Loucy (cell line): Measurements from ENCODE around the gene SLC29A3.

Experiments
- H2AFZ ChIP-seq: fragments of 200-600 bp; sonication (generic); 2 replicates; pipeline ENCODE4 v1.6.0; 2016; ENCODE audit warnings: antibody characterized with exemption, mild to moderate bottlenecking, low read length, moderate library complexity
- H3F3A ChIP-seq: fragments of 200-600 bp; 2 replicates; pipeline ENCODE4 v1.6.0; 2016; ENCODE audit warnings: antibody characterized with exemption, low read depth, mild to moderate bottlenecking
- H3K27me3 ChIP-seq: fragments of 200-600 bp; sonication (generic); 2 replicates; pipeline ENCODE4 v1.6.1; 2014; ENCODE audit warnings: low read length, mild to moderate bottlenecking; ENCODE audit not compliant: insufficient read depth, poor library complexity, severe bottlenecking
- H3K36me3 ChIP-seq: fragments of 200-600 bp; sonication (generic); 2 replicates; pipeline ENCODE4 v1.6.1; 2016; ENCODE audit warnings: low read length; ENCODE audit not compliant: insufficient read depth
- H3K4me1 ChIP-seq: fragments of 200-600 bp; sonication (generic); 2 replicates; pipeline ENCODE4 v1.5.1; 2014; ENCODE audit warnings: low read length, mild to moderate bottlenecking; ENCODE audit not compliant: insufficient read depth, poor library complexity, severe bottlenecking
- H3K4me2 ChIP-seq: fragments of 200-600 bp; sonication (generic); 2 replicates; pipeline ENCODE4 v1.6.0; 2014; ENCODE audit warnings: antibody characterized with exemption, low read length, low read depth, mild to moderate bottlenecking; ENCODE audit not compliant: poor library complexity, severe bottlenecking
- H3K4me3 ChIP-seq: fragments of 200-600 bp; sonication (generic); 2 replicates; pipeline ENCODE4 v1.5.1; 2014; ENCODE audit warnings: low read length, mild to moderate bottlenecking, mixed read lengths; ENCODE audit not compliant: poor library complexity, severe bottlenecking
- H3K79me2 ChIP-seq: fragments of 200-600 bp; sonication (generic); 2 replicates; pipeline ENCODE4 v1.6.1; 2014; ENCODE audit warnings: low read length; ENCODE audit not compliant: insufficient read depth
- H3K9ac ChIP-seq: fragments of 200-600 bp; sonication (generic); 2 replicates; pipeline ENCODE4 v1.6.0; 2014; ENCODE audit warnings: mild to moderate bottlenecking, low read depth, low read length, moderate library complexity; ENCODE audit not compliant: poor library complexity, severe bottlenecking
- H3K9me2 ChIP-seq: fragments of 200-600 bp; sonication (generic); replicated peaks from 2 replicates; pipeline ENCODE4 v1.6.1; 2016; ENCODE audit warnings: low read depth, low read length, mixed read lengths
- H3K9me3 ChIP-seq: fragments of 200-600 bp; sonication (generic); 2 replicates; pipeline ENCODE4 v1.6.1; 2014; ENCODE audit warnings: mild to moderate bottlenecking, antibody characterized with exemption, low read length, low read depth; ENCODE audit not compliant: insufficient read depth
- H4K20me1 ChIP-seq: fragments of 200-600 bp; sonication (generic); 2 replicates; pipeline ENCODE4 v1.6.0; 2014; ENCODE audit warnings: antibody characterized with exemption, low read length, mild to moderate bottlenecking; ENCODE audit not compliant: insufficient read depth, poor library complexity, severe bottlenecking
- CTCF ChIP-seq: fragments of 200-600 bp; sonication (generic); conservative IDR thresholded peaks from 2 replicates; pipeline ENCODE4 v1.5.1; 2014; ENCODE audit warnings: mild to moderate bottlenecking, antibody characterized with exemption, low read length
- EZH2phosphoT487 ChIP-seq: fragments of 200-600 bp; IDR thresholded peaks from 2 replicates; pipeline ENCODE4 v1.6.1; 2018; ENCODE audit warnings: antibody characterized with exemption, mild to moderate bottlenecking, moderate library complexity, borderline replicate concordance

The SLC29A3 gene

GRCh38 chr10:71336632-71337031, 17.6 kb downstream of the SLC29A3 start:
- Histone ChIP-seq H3K4me1 (peaks cover 3% of the 10 kb centered on the region), H3K4me2 (no peak overlapping the region), H3K4me3 (no peak overlapping the region), H3K9ac (no peak overlapping the region), H3K9me2 (no peaks in the 10 kb centered on the region), H3F3A (no peaks in the 10 kb centered on the region), H3K9me3 (no peaks in the 10 kb centered on the region), H3K27me3 (no peaks in the 10 kb centered on the region), H3K79me2 (no peaks in the 10 kb centered on the region; the same call in 1 of the 2 replicates), H2AFZ (no peak overlapping the region), H4K20me1 (no peaks in the 10 kb centered on the region), H3K36me3 (peaks cover 20% of the 10 kb centered on the region; the same call in 1 of the 2 replicates)
- no peak for TF ChIP-seq CTCF
- no peak for TF ChIP-seq EZH2phosphoT487

GRCh38 chr10:71337219-71337701, 18.2 kb downstream of the SLC29A3 start:
- H3F3A ChIP-seq = no peaks in the 10 kb centered on the region
- H3K79me2 ChIP-seq = no peaks in the 10 kb centered on the region; the same call in 1 of the 2 replicates
- H3K36me3 ChIP-seq = peaks cover 20% of the 10 kb centered on the region; the same call in 1 of the 2 replicates
- TF ChIP-seq CTCF (no peak), EZH2phosphoT487 (no peak)
- no peaks in the 10 kb centered on the region for H3K9me3 ChIP-seq
- H3K4me1 ChIP-seq = peaks cover 3% of the 10 kb centered on the region
- H3K4me3 ChIP-seq = no peak overlapping the region
- no peak overlapping the region for H3K4me2 ChIP-seq
- H2AFZ ChIP-seq = no peak overlapping the region
- no peaks in the 10 kb centered on the region for H3K9me2 ChIP-seq
- H3K27me3 ChIP-seq = no peaks in the 10 kb centered on the region
- no peaks in the 10 kb centered on the region for H4K20me1 ChIP-seq
- H3K9ac ChIP-seq = no peak overlapping the region

- Histone ChIP-seq H3K9me2 (no peaks in the 10 kb centered on the region), H3K4me3 (no peak overlapping the region), H3K79me2 (no peaks in the 10 kb centered on the region; the same call in 1 of the 2 replicates), H2AFZ (no peak overlapping the region), H3K4me2 (no peak overlapping the region), H3K36me3 (peaks cover 17% of the 10 kb centered on the region; the same call in 1 of the 2 replicates), H3F3A (no peaks in the 10 kb centered on the region), H3K9me3 (no peaks in the 10 kb centered on the region), H3K9ac (no peak overlapping the region), H3K27me3 (no peaks in the 10 kb centered on the region), H4K20me1 (no peaks in the 10 kb centered on the region), H3K4me1 (no peaks in the 10 kb centered on the region)
- TF ChIP-seq EZH2phosphoT487 = no peak
Measured at GRCh38 chr10:71338728-71339495, 19.9 kb downstream of the SLC29A3 start.
